HG03159 (cell line): ENCODE measurements around the gene BTBD7.
"Not testable (repeated sequence)": the region's sequence is repeated elsewhere in the genome, so short reads cannot be mapped to it uniquely, and the experiment has no call there.

Source experiments
- ATAC-seq: cut with Tn5 transposase; IDR thresholded peaks from one replicate; pipeline ENCODE4 v1.9.1; 2021; ENCODE audit warnings: mild to moderate bottlenecking, moderate library complexity; ENCODE audit not compliant: unreplicated experiment

Gene BTBD7

GRCh38 chr14:93266127-93266526 lies 66.7 kb downstream of the BTBD7 start:
- ATAC-seq = no peak

- ATAC-seq = no peak
Observed at GRCh38 chr14:93263416-93263815, 69.4 kb downstream of the BTBD7 start.

GRCh38 chr14:93262446-93262845 lies 70.4 kb downstream of the BTBD7 start:
- ATAC-seq = no peak

- no peak for ATAC-seq
Observed at GRCh38 chr14:93249128-93249831, 83.6 kb downstream of the BTBD7 start.

GRCh38 chr14:93246534-93246933 lies 86.3 kb downstream of the BTBD7 start:
- ATAC-seq = no peak

- ATAC-seq = no peak
Observed at GRCh38 chr14:93245764-93246420, 86.9 kb downstream of the BTBD7 start.

DNA sequence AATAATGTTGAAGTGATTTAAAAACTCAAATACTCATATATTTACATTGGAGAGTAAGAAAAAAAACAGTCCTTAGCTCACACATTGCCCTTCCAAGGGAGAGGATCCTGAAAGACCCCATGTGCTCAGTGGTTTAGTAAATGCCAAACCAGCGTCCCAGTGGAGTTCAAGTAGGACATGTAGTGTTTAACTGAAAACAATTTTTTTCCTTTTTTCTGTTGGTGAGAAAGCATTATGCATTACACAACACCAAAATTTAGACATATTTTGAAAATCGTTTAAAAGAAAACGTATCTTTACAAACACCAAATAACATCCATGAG lies 92.2 kb downstream of the BTBD7 start:
- ATAC-seq = no peak

GRCh38 chr14:93239869-93240677 lies 92.8 kb downstream of the BTBD7 start:
- no peak for ATAC-seq

DNA sequence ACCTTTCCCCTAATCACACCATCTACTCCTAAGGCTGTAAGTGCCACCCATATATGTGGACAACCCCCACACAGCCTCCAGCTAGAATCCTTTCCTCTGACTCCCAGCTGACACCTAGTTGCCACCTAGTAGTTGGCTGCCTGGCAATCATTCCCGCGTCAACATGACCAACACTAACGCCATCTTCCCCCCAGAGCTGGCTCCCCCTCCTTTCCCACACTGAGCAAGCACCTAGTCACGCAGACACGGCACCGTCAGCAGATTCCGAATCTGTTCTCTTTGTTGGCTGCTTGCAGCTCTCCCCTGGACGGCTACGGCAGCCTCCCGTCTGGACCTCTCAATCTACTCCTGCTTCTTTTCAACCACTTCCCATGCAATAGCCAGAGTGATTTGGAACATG lies 98.0 kb downstream of the BTBD7 start:
- ATAC-seq = no peak

DNA sequence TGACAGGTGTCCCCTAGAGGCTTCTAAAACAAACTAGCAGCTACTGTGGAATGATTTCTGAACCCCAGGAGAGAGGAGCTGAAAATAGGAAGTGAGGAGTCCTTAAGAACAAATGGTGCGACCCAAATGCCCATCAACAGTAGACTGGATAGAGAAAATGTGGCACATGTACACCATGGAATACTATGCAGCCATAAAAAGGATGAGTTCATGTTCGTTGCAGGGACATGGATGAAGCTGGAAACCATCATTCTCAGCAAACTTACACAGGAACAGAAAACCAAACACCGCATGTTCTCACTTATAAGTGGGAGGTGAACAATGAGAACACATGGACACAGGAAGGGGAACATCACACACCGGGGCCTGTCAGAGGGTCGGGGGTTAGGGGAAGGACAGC lies 99.8 kb downstream of the BTBD7 start:
- not testable (repeated sequence) for ATAC-seq

- no peak for ATAC-seq
Observed at GRCh38 chr14:93232159-93232558, 100.7 kb downstream of the BTBD7 start.

DNA sequence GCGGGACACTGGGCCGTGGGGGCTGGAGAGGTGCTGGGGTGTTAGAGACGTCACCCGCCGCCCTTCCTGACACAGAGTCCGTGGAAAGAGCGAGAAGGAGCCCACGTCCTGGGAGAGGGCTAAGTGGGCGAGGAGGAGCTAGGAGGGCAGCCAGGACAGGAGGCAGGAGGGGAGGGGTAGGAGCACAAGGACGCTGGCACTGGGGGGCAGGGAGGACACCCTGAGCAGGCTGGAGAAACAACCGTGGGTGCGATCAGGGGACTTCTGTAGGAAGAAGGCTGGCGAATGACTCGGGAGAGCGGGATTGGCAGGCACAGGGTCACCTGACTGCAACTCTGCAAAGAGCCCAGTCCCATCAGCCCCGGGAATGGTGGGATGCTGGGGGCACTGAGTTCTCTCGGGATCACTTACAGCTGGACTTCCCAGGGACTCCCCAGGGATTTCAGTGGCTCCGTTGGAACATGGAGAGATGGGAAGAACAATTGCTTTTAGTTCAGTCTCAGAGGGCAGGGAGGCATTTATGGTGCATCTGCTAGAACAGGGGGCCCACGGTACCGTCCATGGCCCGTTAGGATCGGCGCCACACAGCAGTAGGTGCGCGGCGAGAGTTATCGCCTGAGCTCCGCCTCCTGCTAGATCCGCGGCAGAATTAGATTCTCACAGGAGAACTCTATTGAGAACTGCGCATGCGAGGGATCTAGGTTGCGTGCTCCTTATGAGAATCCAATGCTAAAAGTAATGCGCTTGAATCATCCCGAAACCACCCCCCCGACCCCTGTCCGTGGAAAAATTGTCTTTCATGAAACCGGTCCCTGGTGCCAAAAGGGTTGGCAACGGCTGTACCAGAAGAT lies 101.5 kb downstream of the BTBD7 start:
- ATAC-seq = no peak

DNA sequence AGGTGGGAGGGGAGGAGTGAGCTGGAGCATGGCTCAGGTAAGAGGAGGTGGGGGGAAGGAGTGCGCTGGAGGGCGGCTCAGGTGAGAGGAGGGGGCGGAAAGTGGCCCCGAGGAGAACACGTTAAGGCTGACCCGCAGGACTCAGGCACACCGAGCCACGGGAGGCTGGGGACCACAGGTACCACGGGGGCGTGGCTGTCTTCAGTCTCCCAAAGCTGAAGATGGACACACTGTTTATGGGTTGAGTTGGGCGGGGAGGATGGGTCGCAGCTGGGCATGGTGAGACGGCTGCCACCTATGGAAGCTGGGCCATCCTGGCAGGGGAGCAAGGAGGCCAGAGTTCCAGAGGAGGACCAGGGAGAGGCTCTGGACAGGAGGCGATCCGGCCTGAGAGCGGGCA lies 102.3 kb downstream of the BTBD7 start:
- ATAC-seq = no peak

DNA sequence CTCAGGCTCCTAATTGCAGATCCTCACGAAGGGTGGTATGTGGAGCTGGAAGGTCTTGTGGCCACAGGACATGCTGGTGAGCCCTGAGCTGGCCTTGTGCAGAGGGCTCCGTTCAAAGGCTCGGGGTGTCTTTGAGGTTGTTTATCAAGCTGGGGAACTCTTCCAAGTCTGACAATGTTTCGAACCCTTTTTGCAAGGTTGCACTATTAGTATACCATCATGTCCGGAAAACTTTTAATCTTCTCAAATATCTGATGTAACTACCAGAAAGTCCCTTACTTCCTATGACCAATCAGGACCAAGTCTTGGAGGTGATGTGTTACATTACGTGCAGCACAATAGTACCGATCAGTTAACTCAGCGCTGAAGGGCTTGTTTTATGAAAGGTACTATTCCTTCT lies 104.3 kb downstream of the BTBD7 start:
- ATAC-seq = no peak

GRCh38 chr14:93223565-93223964 lies 109.3 kb downstream of the BTBD7 start:
- ATAC-seq = no peak

DNA sequence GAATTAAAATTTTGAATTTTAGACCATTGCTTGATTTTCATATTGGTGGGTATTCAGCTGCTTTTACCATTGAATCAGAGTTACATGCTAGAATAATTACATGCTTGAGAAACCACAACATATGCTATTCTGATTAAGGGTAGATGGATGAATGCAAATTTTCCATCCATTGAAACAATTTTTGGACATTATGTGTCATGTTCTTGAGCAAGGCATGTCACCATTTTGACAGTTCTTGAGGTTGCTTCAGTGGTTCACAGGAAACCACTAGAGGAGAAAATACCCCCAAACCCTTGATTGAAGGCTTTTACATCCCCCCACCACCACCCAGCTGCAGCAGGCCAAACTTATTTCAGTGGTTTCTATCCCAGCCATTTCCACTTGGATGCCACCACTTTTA lies 112.3 kb downstream of the BTBD7 start:
- ATAC-seq = no peak

DNA sequence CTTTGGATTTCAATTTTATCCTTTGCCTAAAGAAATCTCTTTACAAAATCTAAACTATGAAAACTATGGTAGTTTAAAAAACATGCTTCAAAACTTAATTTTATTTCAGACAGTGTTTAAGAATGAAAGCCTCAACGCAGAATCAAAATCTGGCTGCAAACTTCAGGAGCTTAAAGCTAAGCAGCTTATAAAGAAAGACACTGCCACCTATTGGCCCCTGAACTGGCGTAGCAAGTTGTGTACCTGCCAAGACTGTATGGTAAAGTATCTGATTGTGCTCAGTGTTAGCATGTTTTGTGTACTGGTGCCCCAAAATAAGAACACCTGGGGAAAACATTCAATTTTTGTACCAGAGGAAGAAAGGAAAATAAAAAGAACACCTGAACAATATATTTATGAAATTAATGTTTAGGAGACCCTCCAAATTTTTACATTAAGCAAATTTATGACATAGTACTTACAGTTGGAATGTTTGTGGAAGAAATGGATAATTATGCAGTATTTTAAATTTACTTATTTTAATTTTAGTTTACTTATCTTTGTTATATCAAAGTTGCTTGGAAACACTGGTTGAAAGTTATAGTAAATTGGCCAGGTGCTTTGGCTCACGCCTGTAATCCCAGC lies 113.6 kb downstream of the BTBD7 start:
- peak; percentile 58 for ATAC-seq

- ATAC-seq = no peak
Observed at GRCh38 chr14:93214598-93214997, 118.2 kb downstream of the BTBD7 start.

- ATAC-seq = peak; percentile 56
Observed at GRCh38 chr14:93212432-93212831, 120.4 kb downstream of the BTBD7 start.

- peak; percentile 43 for ATAC-seq
Observed at GRCh38 chr14:93207468-93208308, 125.1 kb downstream of the BTBD7 start.
